ENCODE measurements around the gene RHPN2. TPM values are rescaled to one million over a fixed set of nuclear protein-coding genes. Genes with fewer than 3 reads are reported as not detected.
"Not testable (repeated sequence)": the region's sequence is repeated elsewhere in the genome, so short reads cannot be mapped to it uniquely, and the experiment has no call there.

Gene RHPN2
- total RNA-seq, 1 donor from 2014 or later = 3.0 TPM

DNA sequence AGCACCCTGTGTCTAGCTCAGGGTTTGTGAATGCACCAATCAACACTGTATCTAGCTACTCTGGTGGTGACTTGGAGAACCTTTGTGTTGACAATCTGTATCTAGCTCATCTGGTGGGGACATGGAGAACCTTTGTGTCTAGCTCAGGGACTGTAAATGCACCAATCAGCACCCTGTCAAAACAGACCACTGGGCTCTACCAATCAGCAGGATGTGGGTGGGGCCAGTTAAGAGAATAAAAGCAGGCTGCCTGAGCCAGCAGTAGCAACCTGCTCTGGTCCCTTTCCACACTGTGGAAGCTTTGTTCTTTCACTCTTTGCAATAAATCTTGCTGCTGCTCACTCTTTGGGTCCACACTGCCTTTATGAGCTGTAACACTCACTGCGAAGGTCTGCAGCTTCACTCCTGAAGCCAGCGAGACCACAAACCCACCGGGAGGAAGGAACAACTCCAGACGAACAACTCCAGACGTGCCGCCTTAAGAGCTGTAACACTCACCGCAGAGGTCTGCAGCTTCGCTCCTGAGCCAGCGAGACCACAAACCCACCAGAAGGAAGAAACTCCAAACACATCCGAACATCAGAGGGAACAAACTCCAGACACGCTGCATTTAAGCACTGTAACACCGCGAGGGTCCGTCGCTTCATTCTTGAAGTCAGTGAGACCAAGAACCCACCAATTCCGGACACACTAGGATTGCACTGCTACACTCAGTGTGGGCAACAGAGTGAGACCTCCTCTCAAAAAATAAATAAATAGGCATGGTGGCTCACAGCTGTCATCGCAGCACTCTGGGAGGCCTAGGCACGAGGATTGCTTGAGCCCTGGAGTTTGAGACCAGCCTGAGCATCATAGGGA, 27.3 kb downstream of the RHPN2 start:
- DNase-seq (ENCODE audit: missing footprints); ATAC-seq; intact Hi-C loops (cut with DNase I): not testable (repeated sequence)

- intact Hi-C loops (cut with DNase I); DNase-seq (ENCODE audit: missing footprints); ATAC-seq: not testable (repeated sequence)
Observed at GRCh38 chr19:33036370-33037167, 28.1 kb downstream of the RHPN2 start.

- ATAC-seq = no peak
- intact Hi-C loops (cut with DNase I) = no loop called here
- DNase-seq (ENCODE audit: missing footprints) = no peak
Observed at GRCh38 chr19:33035461-33035860, 29.2 kb downstream of the RHPN2 start.

- ATAC-seq (no peak), DNase-seq (ENCODE audit: missing footprints) (no peak)
- intact Hi-C loops (cut with DNase I) = no loop called here
Observed at GRCh38 chr19:33032218-33032781, 32.4 kb downstream of the RHPN2 start.

DNA sequence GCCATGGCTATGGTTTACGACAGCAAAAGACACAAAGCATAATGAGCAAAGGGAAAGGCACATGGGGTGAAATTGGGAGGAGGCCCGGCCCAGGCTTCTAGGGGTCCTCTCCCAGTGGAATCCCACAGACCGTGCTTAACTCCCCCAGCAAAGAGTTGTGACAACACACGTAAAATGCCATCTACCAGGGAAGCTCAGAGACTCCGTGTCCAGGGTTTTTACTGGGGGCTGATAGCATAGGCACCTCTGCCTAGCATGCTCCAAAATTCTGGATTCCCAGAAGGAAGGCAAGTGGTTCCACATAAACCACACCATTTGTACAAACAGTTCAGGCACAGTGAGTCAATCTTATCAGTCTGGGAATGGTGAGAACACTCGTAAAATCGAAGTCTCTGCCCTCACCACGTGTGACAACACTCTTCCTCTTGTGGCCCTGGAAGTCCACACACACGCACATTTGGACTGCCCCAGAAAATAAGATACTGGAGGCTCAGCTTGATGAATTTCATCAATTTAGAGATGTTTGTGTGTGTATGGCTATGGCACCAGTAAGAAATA, 34.9 kb downstream of the RHPN2 start:
- no peak for ATAC-seq
- intact Hi-C loops (cut with DNase I) = no loop called here
- no peak for DNase-seq (ENCODE audit: missing footprints)

GRCh38 chr19:33026602-33027001, 38.1 kb downstream of the RHPN2 start:
- ATAC-seq; DNase-seq (ENCODE audit: missing footprints): not testable (repeated sequence)

DNA sequence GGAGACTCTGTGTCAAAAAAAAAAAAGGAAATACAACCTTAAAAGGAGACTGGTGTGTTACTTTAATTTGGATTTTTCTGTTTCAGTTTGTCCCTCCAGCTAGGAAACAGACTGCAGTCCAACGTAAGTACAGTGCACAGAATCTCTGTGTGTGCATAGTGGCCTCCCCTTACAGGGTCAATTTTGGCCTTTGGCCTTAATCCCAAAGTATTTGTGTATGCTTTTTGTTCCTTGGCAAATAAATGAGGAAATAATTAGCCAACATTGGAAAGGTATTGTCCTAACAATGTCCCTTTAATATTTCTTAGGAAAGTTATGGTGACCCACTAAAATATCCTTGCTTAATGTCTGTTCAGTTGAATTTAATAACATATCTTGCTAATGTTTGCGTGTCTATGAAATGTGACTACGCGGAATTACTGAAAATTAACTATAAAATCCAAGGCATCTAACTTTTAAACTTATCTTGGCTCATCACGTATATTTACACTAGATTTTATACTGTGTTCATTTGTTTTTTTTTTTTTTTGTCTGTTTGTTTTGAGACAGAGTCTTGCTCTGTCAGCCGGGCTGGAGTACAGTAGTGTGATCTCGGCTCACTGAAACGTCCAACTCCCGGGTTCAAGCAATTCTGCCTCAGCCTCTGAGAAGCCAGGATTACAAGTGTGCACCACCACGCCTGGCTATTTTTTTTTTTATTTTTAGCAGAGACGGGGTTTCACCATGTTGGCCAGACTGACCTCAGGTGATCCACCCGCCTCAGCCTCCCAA, 39.0 kb downstream of the RHPN2 start:
- ATAC-seq; intact Hi-C loops (cut with DNase I); DNase-seq (ENCODE audit: missing footprints): not testable (repeated sequence)

More at GRCh38 chr19:33026602-33027001, 38.1 kb downstream of the RHPN2 start:
- intact Hi-C loops (cut with DNase I) = not testable (repeated sequence)

DNA sequence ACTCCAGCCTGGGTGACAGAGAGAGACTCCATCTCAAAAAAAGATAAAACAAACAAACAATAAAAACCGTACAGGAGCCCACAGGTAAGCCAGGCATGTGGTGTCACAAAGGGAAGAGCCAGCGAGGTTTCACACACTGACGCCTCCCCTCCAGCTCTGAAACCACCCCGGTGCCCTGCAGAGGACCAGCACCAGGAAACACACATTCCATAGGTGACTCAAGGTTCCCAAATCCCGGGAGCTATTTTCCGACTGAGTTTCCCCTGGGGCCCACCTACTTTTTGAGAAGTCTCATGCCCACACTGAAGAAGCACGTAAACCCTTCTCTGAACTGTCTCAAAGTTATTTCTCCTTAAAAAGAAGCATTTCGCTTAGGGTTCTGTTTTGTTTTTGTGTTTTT, 40.3 kb downstream of the RHPN2 start:
- intact Hi-C loops (cut with DNase I) = no loop called here

GRCh38 chr19:33022472-33023116, 42.1 kb downstream of the RHPN2 start:
- DNase-seq (ENCODE audit: missing footprints) = no peak
- intact Hi-C loops (cut with DNase I) = no loop called here
- ATAC-seq = no peak

More for the DNA sequence above, 40.3 kb downstream of the RHPN2 start:
- ATAC-seq (no peak), DNase-seq (ENCODE audit: missing footprints) (no peak)

DNA sequence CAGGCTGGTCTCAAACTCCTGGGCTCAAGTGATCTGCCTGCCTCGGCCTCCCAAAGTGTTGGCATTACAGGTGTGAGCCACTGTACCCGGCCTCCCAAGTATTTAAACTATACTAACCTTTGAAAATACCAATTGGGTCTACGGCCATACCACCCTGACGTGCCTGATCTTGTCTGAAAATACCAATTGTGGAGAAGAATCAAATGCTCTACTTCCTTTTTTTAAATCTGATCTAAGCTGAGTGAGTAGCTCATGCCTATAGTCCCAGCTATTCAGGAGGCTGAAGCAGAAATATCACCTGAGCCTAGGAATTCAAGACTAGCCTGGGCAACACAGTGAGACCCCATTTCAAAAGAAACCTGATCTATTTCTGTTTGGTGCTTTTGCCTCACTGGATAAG, 53.8 kb downstream of the RHPN2 start:
- ATAC-seq; DNase-seq (ENCODE audit: missing footprints); intact Hi-C loops (cut with DNase I): not testable (repeated sequence)

DNA sequence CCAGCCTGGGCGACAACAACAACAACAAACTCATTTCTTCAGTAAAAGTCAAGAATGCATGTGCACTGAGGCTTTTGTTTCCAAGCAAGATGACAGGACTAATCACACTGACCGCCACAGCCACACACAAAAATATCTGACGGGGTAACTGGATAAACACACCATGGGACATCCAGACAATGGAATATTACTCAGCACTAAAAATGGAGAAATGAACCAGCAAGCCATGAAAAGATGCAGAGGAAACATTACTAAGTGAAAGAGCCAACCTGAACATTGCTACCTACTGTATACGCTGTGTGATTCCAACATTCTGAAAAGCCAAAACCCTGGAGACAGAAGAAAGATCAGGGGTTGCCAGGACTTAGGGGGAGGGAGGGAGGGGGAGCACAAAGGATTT, 56.0 kb downstream of the RHPN2 start:
- intact Hi-C loops (cut with DNase I) = no loop called here
- ATAC-seq = no peak
- no peak for DNase-seq (ENCODE audit: missing footprints)

DNA sequence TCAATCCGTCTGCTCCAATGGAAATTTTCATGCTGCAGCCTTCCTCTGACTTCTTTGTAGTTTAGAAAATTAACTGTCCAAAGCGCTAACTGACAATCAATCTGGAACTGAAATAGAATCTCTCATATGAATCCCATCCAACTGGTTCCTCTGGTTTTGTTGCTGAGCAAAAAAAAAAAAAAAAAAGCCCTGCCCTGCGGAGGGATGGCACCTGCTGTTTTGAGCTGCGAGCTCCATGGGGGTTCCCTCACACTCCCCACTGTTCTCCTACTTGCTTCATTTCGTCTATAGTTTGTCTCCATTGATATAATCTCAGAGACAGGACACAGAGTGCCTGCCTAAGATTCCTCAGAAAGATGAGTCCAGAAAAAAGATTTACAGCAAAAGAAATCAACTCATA, 59.2 kb downstream of the RHPN2 start:
- intact Hi-C loops (cut with DNase I) = no loop called here
- ATAC-seq = no peak
- DNase-seq (ENCODE audit: missing footprints) = no peak

GRCh38 chr19:33003424-33004024, 61.2 kb downstream of the RHPN2 start:
- ATAC-seq; intact Hi-C loops (cut with DNase I): not testable (repeated sequence)

GRCh38 chr19:33002126-33002865, 62.4 kb downstream of the RHPN2 start:
- DNase-seq (ENCODE audit: missing footprints); ATAC-seq; intact Hi-C loops (cut with DNase I): not testable (repeated sequence)

More at GRCh38 chr19:33003424-33004024, 61.2 kb downstream of the RHPN2 start:
- not testable (repeated sequence) for DNase-seq (ENCODE audit: missing footprints)

- intact Hi-C loops (cut with DNase I) = no loop called here
- ATAC-seq (no peak), DNase-seq (ENCODE audit: missing footprints) (no peak)
Observed at GRCh38 chr19:33000910-33001309, 63.8 kb downstream of the RHPN2 start.

- intact Hi-C loops (cut with DNase I) = no loop called here
- no peak for DNase-seq (ENCODE audit: missing footprints)
- ATAC-seq = no peak
Observed at GRCh38 chr19:33000510-33000909, 64.2 kb downstream of the RHPN2 start.

- no peak for ATAC-seq
- intact Hi-C loops (cut with DNase I) = no loop called here
Observed at GRCh38 chr19:32998722-32999121, 66.0 kb downstream of the RHPN2 start.

More at GRCh38 chr19:32998722-32999121, 66.0 kb downstream of the RHPN2 start:
- DNase-seq (ENCODE audit: missing footprints) = no peak

Measured in Right ventricle myocardium inferior (tissue), 1 donor.